SK-N-SH (cell line): ENCODE measurements around the gene TMEM97. TPM values are rescaled to one million over a fixed set of nuclear protein-coding genes. Genes with fewer than 3 reads are reported as not detected.

Experiments used
- CTCF ChIA-PET: fragments of 300-600, 350-600 bp; formaldehyde crosslinking; extraction: SDS; loops from one replicate; lab custom pipeline; 2021; lab: Yijun Ruan, JAX
- POLR2A ChIA-PET: fragments of 350-600 bp; sonication (Branson Sonifier 250); formaldehyde crosslinking; extraction: SDS; loops from one replicate; lab custom pipeline; 2020; ENCODE audit warnings: antibody characterized with exemption, inconsistent platforms; lab: Yijun Ruan, JAX
- DNase-seq: peaks from one replicate; pipeline ENCODE4 v3.0.0; 2012
- H2AFZ ChIP-seq: fragments of 200-600 bp; sonication (generic); 2 replicates; pipeline ENCODE4 v1.8.1; 2016; ENCODE audit warnings: antibody characterized with exemption, mild to moderate bottlenecking, low read depth
- H3F3A ChIP-seq: fragments of 200-600 bp; sonication (generic); replicated peaks from 2 replicates; pipeline ENCODE3; 2016; ENCODE audit warnings: antibody characterized with exemption, mild to moderate bottlenecking; ENCODE audit not compliant: insufficient read depth
- H3K27ac ChIP-seq, 2 experiments: fragments of 200-500 bp in 1 of 2; fragments of 200-600 bp in 1 of 2; sonication (Bioruptor generic) in 1 of 2; sonication (generic), shearing (Covaris generic) in 1 of 2; 2 replicates each; pipeline versions ENCODE4 v1.5.1 to v1.6.1; 2014 to 2016; ENCODE audit warnings: low read depth in 2 of 2, inconsistent platforms in 1 of 2, low read length in 1 of 2, mild to moderate bottlenecking in 1 of 2, mixed read lengths in 1 of 2
- H3K27me3 ChIP-seq: fragments of 200-600 bp; sonication (generic), shearing (Covaris generic); 2 replicates; pipeline ENCODE4 v1.6.1; 2016; ENCODE audit warnings: mixed run types; ENCODE audit not compliant: insufficient read depth
- H3K36me3 ChIP-seq, 2 experiments: fragments of 200-500 bp in 1 of 2; fragments of 200-600 bp in 1 of 2; sonication (Bioruptor generic) in 1 of 2; sonication (generic) in 1 of 2; replicated peaks in 1 of 2; 2 replicates each; pipeline versions ENCODE3 to v1.5.1; 2014 to 2016; ENCODE audit warnings: low read length in 1 of 2, mild to moderate bottlenecking in 1 of 2; ENCODE audit not compliant: insufficient read depth in 2 of 2, control insufficient read depth in 1 of 2
- H3K4me1 ChIP-seq, 2 experiments: fragments of 200-500 bp in 1 of 2; fragments of 200-600 bp in 1 of 2; sonication (Bioruptor generic) in 1 of 2; sonication (generic), shearing (Covaris generic) in 1 of 2; 2 replicates each; pipeline versions ENCODE4 v1.5.1 to v1.6.1; 2014 to 2016; ENCODE audit warnings: low read depth in 1 of 2, low read length in 1 of 2, mixed run types in 1 of 2; ENCODE audit not compliant: insufficient read depth in 2 of 2, control insufficient read depth in 1 of 2
- H3K4me2 ChIP-seq: fragments of 200-600 bp; sonication (generic), shearing (Covaris generic); 2 replicates; pipeline ENCODE4 v1.6.1; 2017; ENCODE audit warnings: mixed run types
- H3K4me3 ChIP-seq, 2 experiments: fragments of 200-500 bp in 1 of 2; fragments of 200-600 bp in 1 of 2; sonication (Bioruptor generic) in 1 of 2; sonication (generic), shearing (Covaris generic) in 1 of 2; 2 replicates each; pipeline versions ENCODE4 v1.5.1 to v1.8.1; 2014 to 2016; ENCODE audit warnings: low read depth in 2 of 2, inconsistent platforms in 1 of 2, low read length in 1 of 2, mild to moderate bottlenecking in 1 of 2, mixed read lengths in 1 of 2, moderate library complexity in 1 of 2
- H3K79me2 ChIP-seq: fragments of 200-600 bp; sonication (generic); 2 replicates; pipeline ENCODE4 v1.8.1; 2017; ENCODE audit warnings: mild to moderate bottlenecking; ENCODE audit not compliant: insufficient read depth
- H3K9ac ChIP-seq: fragments of 200-600 bp; sonication (generic); 2 replicates; pipeline ENCODE4 v1.6.1; 2017; ENCODE audit warnings: mixed run types
- H3K9me2 ChIP-seq: fragments of 200-600 bp; sonication (generic); 2 replicates; pipeline ENCODE4 v1.6.1; 2017; ENCODE audit warnings: mixed run types
- H3K9me3 ChIP-seq: fragments of 200-600 bp; sonication (generic); 2 replicates; pipeline ENCODE4 v1.6.1; 2017; ENCODE audit warnings: mixed run types, mild to moderate bottlenecking, moderate library complexity
- H4K20me1 ChIP-seq: fragments of 200-600 bp; sonication (generic); 2 replicates; pipeline ENCODE4 v1.6.1; 2017; ENCODE audit warnings: mild to moderate bottlenecking, mixed run types; ENCODE audit not compliant: insufficient read depth
- CHD2 ChIP-seq: fragments of 150-350 bp; IDR thresholded peaks from 2 replicates; pipeline ENCODE4 v1.6.1; 2018; ENCODE audit warnings: low read length; ENCODE audit not compliant: partially characterized antibody
- CTCF ChIP-seq: fragments of 200-600 bp; sonication (generic); IDR thresholded peaks from 2 replicates; pipeline ENCODE4 v1.6.1; 2017; ENCODE audit warnings: antibody characterized with exemption, mild to moderate bottlenecking, moderate library complexity
- ELF1 ChIP-seq: IDR thresholded peaks from 2 replicates; pipeline ENCODE4 v1.4.0; 2012
- EZH2phosphoT487 ChIP-seq: fragments of 200-600 bp; sonication (generic); IDR thresholded peaks from 2 replicates; pipeline ENCODE4 v1.6.1; 2017; ENCODE audit warnings: low read depth, mixed run types, mild to moderate bottlenecking, antibody characterized with exemption, moderate library complexity, borderline replicate concordance
- GATA2 ChIP-seq: sonication (generic); formaldehyde crosslinking; IDR thresholded peaks from 2 replicates; pipeline ENCODE4 v1.5.0; 2020; ENCODE audit warnings: mild to moderate bottlenecking, missing genetic modification reagents
- POLR2AphosphoS5 ChIP-seq: IDR thresholded peaks from 2 replicates; pipeline ENCODE4 v1.6.1; 2012; ENCODE audit warnings: low read depth, low read length
- RCOR1 ChIP-seq: fragments of 150-350 bp; IDR thresholded peaks from 2 replicates; pipeline ENCODE4 v1.6.1; 2017; ENCODE audit warnings: antibody characterized with exemption, low read length
- REST ChIP-seq: IDR thresholded peaks from 2 replicates; pipeline ENCODE4 v1.6.1; 2012; ENCODE audit warnings: mild to moderate bottlenecking, low read depth, low read length, moderate library complexity
- RFX5 ChIP-seq: IDR thresholded peaks from 2 replicates; pipeline ENCODE4 v1.6.1; 2012; ENCODE audit warnings: mild to moderate bottlenecking, improper control_type of control experiment, low read length
- SIN3A ChIP-seq: IDR thresholded peaks from 2 replicates; pipeline ENCODE4 v1.6.1; 2012; ENCODE audit warnings: low read depth, mild to moderate bottlenecking, low read length, moderate library complexity, borderline replicate concordance
- TEAD4 ChIP-seq: IDR thresholded peaks from 2 replicates; pipeline ENCODE4 v1.4.0; 2012; ENCODE audit warnings: mild to moderate bottlenecking, borderline replicate concordance; ENCODE audit not compliant: insufficient read depth
- WGBS: methylation state at CpG from one replicate; pipeline ENCODE4 v1.1.6; 2017; ENCODE audit warnings: low lambda C conversion rate; 5-methylcytosine and 5-hydroxymethylcytosine counted together
- polyA plus RNA-seq, 3 experiments: library from polyadenylated mRNA; depleted of rRNA; stranded (reverse); fragments of >200 nt; gene quantifications; 2 replicates each; pipeline ENCODE4 v1.2.3, GENCODE V29; 2012

The TMEM97 gene
- polyA plus RNA-seq, 1 of the 3 experiments (the other 2 are of a cell fraction): 8.6 TPM

GRCh38 chr17:28293994-28294393 is 25.0 kb upstream of the TMEM97 start:
- Histone ChIP-seq H3K9me3 (no peaks in the 10 kb centered on the region), H3F3A (peaks cover 3% of the 10 kb centered on the region), H3K27me3 (no peaks in the 10 kb centered on the region; the same call in 1 of the 2 replicates), H3K36me3 (no peaks in the 10 kb centered on the region), H3K4me1 (no peaks in the 10 kb centered on the region), H3K9me2 (no peaks in the 10 kb centered on the region), H3K4me3 (no peak overlapping the region), H3K4me2 (no peak overlapping the region), H3K27ac (no peak overlapping the region), H3K79me2 (no peaks in the 10 kb centered on the region), H3K9ac (no peak overlapping the region), H2AFZ (no peak overlapping the region), H4K20me1 (no peaks in the 10 kb centered on the region)
- DNase-seq: no peak
- CTCF ChIA-PET: interaction anchor here (1.0 kb wide), 1 partner anchor 489 kb away, joined by 3 read pairs; no protein-coding TSS in a partner anchor
- no peak for TF ChIP-seq GATA2 (CRISPR knock-in tag)
- TF ChIP-seq RCOR1: no peak
- TF ChIP-seq SIN3A: no peak
- TF ChIP-seq TEAD4: no peak
- TF ChIP-seq CTCF: no peak
- no peak for TF ChIP-seq RFX5
- TF ChIP-seq ELF1: no peak
- no peak for TF ChIP-seq CHD2
- TF ChIP-seq POLR2AphosphoS5: no peak
- TF ChIP-seq EZH2phosphoT487: no peak
- TF ChIP-seq REST: no peak
- WGBS: 79% methylated on average over 6 of the region's 6 CpGs
- POLR2A ChIA-PET: no interaction called here
